ENCODE results near the gene KLKB1.

Gene KLKB1

DNA sequence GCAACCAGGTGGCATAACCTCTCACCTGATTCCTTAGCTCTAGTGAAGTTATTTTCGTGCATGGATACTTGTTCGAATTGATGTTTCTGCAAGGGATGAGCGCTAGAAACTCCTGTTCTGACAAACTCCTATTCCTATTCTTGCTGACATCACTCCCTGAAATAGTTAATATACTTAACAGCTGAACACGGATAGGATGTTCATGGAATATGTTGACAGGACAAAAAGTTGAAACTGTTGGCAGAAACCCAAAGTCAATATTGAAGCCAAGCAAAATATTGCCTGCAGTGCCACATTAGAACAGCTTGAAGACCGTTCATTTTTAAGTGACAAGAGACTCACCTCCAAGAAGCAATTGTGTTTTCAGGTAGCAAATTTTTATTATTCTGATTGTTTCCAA, at the start of gene KLKB1:
Gene KLKB1, plus strand, starts transcription at position 287 of the 400 bp plus-strand sequence. CDS start 689 bp downstream, outside the sequence.
- in situ Hi-C loops (cut with MboI; ENCODE audit: low sequenced_read_pairs), result no loop called here

DNA sequence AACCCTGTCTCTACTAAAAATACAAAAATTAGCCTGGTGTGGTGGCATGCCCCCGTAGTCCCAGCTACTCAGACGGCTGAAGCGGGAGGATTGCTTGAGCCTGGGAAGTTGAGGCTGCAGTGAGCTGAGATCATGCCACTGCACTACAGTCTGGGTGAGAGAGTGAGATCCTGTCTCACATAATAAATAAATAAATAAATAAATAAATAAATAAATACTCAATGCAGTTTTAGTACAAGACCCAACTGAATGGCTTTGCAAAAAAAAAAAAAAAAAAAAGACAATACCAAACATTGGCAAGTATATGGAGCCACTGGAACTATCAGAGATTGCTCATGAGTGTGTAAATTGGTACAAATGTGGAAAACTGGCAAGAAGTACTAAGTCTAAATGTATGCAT, 39.2 kb upstream of the KLKB1 start:
- in situ Hi-C loops (cut with MboI; ENCODE audit: low sequenced_read_pairs), result no loop called here

GRCh38 chr4:186189656-186190055, 37.7 kb upstream of the KLKB1 start:
- in situ Hi-C loops (cut with MboI; ENCODE audit: low sequenced_read_pairs), result no loop called here

DNA sequence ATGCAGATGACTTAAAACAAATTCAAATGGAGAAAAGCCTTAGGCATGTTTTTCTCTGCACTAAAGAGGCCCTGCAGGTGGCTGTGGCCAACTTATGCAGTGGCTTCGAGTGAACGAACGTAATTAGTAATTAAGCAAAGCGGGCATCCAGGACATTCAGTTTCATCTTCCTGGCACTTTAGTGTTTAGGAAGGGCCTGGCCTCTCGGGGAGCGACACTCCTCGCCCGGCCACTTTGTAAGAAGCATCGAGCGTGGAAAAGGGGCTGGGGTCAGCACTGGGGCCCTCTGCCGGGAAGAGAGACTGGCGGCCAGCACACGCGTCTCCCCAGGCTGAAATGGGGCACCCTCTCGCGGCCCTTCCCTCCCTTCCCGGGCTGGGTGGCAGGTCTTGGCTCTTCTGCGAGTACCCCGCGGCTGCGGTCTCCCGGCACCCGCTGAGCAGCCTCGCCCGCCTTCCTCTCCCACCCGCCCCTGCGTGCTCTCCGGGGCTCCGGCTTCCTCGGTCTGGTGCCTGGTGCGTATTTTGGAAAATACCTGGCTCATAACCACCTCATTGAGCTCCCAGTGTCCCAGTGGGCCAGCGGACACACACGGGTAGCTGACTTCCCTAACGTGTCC, 36.6 kb upstream of the KLKB1 start:
- in situ Hi-C loops (cut with MboI; ENCODE audit: low sequenced_read_pairs), result no loop called here

DNA sequence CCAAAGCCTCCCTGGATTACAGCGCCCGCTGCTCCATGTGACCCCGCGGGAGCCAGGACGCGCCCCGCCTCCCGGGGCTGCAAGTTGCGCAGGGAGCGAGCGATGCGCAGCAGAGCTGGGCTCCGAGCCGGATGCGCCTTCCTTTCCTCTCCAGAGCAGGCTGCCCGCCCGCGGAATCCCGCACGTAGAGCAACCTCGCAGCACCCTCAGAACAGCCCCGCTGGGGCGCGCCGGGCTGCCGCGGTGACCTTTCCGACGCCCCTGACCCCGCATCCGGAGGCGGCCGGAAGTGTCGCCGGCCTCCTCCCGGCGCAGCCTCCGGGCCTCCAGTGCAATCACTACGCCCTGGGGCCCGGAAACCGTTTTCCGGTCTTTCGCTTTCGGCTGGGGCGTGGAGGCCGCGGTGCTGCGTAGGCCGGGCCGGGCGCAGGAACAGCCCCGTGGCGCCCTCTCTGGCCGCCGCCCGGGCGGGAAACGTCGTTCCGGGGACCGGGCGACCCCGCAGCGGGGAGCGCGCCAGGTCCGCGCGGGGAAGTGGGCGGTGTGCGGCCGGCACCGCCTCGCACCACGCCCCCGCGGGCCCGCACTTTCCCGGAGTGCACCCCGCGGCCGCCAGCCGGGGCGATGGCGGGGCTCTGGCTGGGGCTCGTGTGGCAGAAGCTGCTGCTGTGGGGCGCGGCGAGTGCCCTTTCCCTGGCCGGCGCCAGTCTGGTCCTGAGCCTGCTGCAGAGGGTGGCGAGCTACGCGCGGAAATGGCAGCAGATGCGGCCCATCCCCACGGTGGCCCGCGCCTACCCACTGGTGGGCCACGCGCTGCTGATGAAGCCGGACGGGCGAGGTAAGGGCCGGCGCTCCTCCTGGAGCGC, 35.9 kb upstream of the KLKB1 start, which contains the start of gene CYP4V2:
Gene CYP4V2, plus strand, starts transcription at position 368 of the 866 bp plus-strand sequence. Its CDS starts 257 bp downstream, at position 625.
- in situ Hi-C loops (cut with MboI; ENCODE audit: low sequenced_read_pairs), result no loop called here

GRCh38 chr4:186192066-186192612, 35.2 kb upstream of the KLKB1 start:
- in situ Hi-C loops (cut with MboI; ENCODE audit: low sequenced_read_pairs), result no loop called here

- in situ Hi-C loops (cut with MboI; ENCODE audit: low sequenced_read_pairs), result no loop called here
These were observed 33.5 kb upstream of the KLKB1 start for GRCh38 chr4:186193851-186194250.

DNA sequence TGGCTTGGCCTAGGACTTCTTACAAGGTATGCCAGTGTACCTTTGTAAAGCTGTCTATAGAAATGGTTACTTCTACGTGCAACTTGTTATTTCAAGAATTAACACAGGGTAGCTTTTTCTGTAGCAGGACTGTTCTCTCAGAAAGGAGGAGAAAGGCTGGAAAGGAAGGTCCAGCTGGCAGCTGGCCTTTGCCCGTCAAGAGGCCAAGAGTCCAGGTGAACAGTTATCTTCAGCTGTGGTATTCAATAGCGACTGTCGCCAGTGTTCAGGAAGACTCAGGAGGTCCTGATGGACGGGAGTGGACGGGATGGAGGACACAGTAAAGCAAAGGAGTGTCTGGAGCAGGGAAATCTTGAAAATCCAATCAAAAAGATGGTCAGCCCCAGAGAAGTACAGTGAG, 31.2 kb upstream of the KLKB1 start:
- in situ Hi-C loops (cut with MboI; ENCODE audit: low sequenced_read_pairs), result no loop called here

- in situ Hi-C loops (cut with MboI; ENCODE audit: low sequenced_read_pairs), result no loop called here
These were observed 26.8 kb upstream of the KLKB1 start for GRCh38 chr4:186200516-186200915.

DNA sequence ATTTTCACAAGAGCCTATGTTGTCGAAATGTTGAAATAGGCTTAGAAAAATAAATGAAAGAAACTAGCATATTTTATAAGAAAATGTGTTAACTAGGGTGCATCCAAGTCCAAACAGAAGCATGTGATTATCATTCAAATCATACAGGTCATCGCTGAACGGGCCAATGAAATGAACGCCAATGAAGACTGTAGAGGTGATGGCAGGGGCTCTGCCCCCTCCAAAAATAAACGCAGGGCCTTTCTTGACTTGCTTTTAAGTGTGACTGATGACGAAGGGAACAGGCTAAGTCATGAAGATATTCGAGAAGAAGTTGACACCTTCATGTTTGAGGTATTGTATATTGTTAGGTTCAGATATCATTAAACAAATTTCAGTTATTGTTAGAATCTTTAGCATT, 26.3 kb upstream of the KLKB1 start:
- in situ Hi-C loops (cut with MboI; ENCODE audit: low sequenced_read_pairs), result no loop called here

DNA sequence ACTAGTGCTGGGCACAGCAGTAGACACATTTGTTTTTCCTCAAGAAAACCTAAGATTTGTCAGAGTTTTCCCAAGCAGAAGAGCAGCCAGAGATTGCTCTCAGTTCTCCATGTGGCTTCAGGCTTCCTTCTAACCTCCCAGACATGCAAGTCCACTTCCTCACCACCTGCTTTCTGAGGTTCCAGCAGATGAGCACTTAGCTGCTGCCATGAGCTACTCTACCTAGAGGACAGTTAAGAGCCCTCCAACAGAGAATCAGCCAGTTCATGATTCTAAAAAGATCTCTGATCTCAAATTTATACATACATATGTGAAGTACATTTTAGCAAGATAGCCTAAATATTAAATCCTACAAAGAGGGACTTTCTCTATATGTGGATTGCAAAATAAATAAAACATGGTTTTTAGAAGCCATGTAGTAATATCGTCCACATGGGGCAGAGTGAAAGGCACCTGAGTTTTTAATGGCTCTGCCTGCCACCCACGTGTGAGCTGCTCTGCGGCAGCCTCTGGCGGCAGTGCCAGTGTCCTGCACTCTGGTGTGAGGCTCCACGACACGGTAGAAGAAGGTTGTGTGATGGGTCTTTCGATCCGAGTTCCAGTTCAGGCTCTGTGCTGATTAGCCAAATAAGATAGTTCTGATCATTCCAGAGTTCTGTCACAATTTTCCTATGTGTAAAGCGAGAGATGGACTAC, 25.6 kb upstream of the KLKB1 start:
- in situ Hi-C loops (cut with MboI; ENCODE audit: low sequenced_read_pairs), result no loop called here

DNA sequence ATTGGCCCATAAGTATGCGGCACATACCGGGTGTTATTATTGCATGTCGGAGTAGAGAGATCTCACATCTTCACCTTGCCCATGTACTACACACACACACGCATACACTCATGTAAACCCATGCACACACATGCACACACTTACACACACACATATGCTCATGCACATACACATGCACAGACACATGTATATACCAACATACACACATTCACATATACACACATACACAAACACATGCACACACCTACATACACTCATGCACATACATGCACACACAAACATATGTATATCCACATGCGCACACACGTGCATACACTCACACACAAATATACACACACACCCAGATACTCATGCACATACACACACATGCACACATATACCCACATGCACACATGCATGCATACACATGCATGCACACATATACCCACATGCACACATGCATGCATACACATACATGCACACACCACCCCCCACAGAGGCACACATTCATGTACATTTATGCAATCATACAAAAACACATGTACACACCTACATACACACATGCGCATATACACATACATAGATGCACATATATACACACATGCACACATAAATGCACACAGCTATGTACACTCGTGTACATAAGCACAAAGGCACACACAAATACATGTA, 24.7 kb upstream of the KLKB1 start:
- in situ Hi-C loops (cut with MboI; ENCODE audit: low sequenced_read_pairs), result no loop called here

DNA sequence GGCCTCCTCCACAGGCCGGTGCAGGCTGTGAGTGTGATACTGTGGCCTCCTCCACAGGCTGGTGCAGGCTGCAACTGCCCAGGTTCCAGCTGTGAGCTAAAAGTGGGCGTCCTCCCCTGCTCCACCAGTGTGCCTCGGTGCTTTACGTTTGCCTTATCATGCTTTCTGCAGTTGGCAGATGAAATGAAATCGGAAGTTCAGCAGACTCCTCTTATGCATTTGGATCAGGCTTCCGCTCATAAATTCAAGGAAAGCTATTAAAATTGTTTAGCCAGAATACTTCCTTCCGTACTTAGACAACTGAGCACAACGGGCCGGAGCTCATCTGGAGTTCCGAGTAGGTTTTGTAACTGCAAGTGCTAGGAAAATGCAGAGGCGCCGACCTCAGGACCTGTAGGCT, 23.9 kb upstream of the KLKB1 start:
- in situ Hi-C loops (cut with MboI; ENCODE audit: low sequenced_read_pairs), result no loop called here

DNA sequence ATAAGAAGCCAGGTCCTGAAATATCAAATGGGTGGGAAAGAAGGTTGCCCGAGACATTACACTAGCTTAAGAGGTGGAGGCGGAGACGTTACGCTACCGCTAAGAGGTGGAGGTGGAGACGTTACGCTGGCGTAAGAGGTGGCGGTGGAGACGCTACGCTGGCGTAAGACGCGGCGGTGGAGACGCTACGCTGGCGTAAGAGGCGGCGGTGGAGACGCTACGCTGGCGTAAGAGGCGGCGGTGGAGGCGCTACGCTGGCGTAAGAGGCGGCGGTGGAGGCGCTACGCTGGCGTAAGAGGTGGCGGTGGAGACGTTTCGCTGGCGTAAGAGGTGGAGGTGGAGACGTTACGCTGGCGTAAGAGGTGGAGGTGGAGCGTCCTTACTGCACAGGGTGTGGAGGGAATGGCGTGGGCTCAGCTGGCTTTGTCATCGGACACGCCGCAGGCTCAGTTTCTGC, 23.2 kb upstream of the KLKB1 start:
- in situ Hi-C loops (cut with MboI; ENCODE audit: low sequenced_read_pairs), result no loop called here

- in situ Hi-C loops (cut with MboI; ENCODE audit: low sequenced_read_pairs), result no loop called here
These were observed 22.6 kb upstream of the KLKB1 start for GRCh38 chr4:186204686-186205085.

DNA sequence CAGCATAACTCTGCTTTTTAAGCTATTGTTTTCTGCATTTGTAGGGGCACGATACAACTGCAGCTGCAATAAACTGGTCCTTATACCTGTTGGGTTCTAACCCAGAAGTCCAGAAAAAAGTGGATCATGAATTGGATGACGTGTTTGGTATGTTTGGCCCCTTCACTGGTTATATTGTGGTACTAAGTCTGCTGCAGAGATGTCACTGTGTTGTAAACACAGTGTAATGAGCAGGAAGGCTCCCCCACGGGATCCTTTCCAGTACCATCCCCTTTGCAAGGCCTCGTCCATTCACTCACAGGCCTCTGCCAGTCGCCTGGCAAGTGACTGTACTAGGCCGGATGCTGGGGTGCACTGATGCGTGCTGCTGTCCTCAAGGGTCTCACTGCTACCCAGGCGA, 22.2 kb upstream of the KLKB1 start:
- in situ Hi-C loops (cut with MboI; ENCODE audit: low sequenced_read_pairs), result no loop called here

DNA sequence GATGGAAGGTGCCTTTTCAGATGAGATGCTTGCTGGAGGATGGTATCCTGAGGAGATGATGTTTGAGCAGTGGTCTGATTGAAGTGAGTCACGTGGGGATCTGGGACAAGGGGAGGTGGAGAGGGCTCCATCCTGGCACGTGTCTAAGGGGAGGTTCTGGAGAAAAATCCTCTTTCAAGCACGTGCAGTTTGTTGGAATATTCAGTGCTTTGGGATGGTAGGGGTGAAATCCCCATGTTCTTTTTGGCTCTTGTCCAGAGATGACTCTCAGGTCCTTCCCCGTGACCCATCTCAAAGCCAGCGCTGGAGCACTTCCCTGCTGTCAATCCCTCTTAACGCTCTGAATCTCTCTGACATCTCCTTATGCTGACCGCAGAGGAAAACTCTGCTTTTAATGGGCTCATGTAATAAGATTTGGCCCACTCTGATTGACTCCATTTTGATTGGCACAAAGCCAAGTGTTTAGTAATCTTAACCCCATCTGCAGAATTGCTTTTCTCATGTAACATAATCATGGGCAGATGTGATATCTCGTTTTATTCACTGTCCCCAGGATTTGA, 10.8 kb upstream of the KLKB1 start:
- in situ Hi-C loops (cut with MboI; ENCODE audit: low sequenced_read_pairs), result no loop called here

DNA sequence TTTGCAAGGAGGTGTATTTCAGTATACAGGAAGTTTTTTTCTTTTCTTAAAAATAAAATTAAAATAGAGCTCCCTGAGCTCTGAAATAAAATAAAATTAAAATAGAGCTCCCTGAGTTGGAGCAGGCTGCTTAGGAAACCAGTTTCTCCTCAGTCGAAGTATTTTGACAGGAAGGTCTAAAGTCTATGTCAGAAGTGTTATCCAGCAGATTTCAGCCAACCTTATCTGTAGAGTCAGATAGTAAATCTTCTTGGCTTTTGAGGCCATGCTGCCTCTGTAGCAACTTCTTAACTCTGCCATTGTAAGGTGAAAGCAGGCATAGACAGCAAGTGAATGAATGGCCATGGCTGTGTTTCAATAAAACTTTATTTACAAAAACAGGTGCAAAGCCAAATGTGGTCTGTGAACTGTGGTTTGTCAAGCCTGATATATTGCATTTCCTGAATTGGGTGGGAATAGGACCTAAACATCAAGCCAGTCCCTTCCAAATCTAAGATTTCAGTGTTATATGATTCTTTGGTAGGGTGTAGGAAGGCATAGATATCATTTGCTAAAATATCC, 9.5 kb upstream of the KLKB1 start:
- in situ Hi-C loops (cut with MboI; ENCODE audit: low sequenced_read_pairs), result no loop called here

GRCh38 chr4:186221624-186222023, 5.7 kb upstream of the KLKB1 start:
- in situ Hi-C loops (cut with MboI; ENCODE audit: low sequenced_read_pairs), result no loop called here

GRCh38 chr4:186225848-186226247, 1.5 kb upstream of the KLKB1 start:
- in situ Hi-C loops (cut with MboI; ENCODE audit: low sequenced_read_pairs), result no loop called here
